ENCODE results near the gene CPLX3. TPM values are rescaled to one million over a fixed set of nuclear protein-coding genes. Genes with fewer than 3 reads are reported as not detected.
A peak's percentile ranks its signal among the peaks of the same experiment; 100 is the strongest.

Gene CPLX3
- total and polyA plus RNA-seq, 10 of the 15 experiments (the other 5 are each of a cell fraction or from before 2014, with no cell fraction given), result 0.02 to 0.04 TPM; not detected in 8

- TF ChIP-seq REST (IDR thresholded peaks at IDR 0.05; ENCODE audit: low read depth, low read length) (0 out of 2 replicates have a peak, but pooled peaks have one; percentile 22), BCL11A (IDR thresholded peaks at IDR 0.05; ENCODE audit: low read depth, low read length) (peak; percentile 98), FOXK2 (IDR thresholded peaks at IDR 0.05) (no peak), JUNB (IDR thresholded peaks at IDR 0.05) (no peak), SMAD1 (IDR thresholded peaks at IDR 0.05; ENCODE audit: low read depth, partially characterized antibody) (peak; percentile 86), RFX5 (IDR thresholded peaks at IDR 0.05; ENCODE audit: low read depth, low read length) (no peak; the same call in 1 of the 2 replicates), RCOR1 (conservative IDR thresholded peaks at IDR 0.05; ENCODE audit: low read depth, low read length) (peak; percentile 67; the same call in 1 of the 2 replicates)
- TF ChIP-seq, protein P1, sequence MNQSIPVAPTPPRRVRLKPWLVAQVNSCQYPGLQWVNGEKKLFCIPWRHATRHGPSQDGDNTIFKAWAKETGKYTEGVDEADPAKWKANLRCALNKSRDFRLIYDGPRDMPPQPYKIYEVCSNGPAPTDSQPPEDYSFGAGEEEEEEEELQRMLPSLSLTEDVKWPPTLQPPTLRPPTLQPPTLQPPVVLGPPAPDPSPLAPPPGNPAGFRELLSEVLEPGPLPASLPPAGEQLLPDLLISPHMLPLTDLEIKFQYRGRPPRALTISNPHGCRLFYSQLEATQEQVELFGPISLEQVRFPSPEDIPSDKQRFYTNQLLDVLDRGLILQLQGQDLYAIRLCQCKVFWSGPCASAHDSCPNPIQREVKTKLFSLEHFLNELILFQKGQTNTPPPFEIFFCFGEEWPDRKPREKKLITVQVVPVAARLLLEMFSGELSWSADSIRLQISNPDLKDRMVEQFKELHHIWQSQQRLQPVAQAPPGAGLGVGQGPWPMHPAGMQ (IDR thresholded peaks at IDR 0.05; ENCODE audit: borderline replicate concordance), result no peak
Observed at GRCh38 chr15:74788683-74789151, 37.7 kb upstream of the CPLX3 start (continued).

Data from GM12878 (cell line).